HG03342 (cell line): ENCODE measurements around the gene DCST1.

ENCODE experiments used
- ATAC-seq: cut with Tn5 transposase; IDR thresholded peaks from one replicate; pipeline ENCODE4 v1.9.1; 2021; ENCODE audit warnings: mild to moderate bottlenecking, moderate library complexity; ENCODE audit not compliant: unreplicated experiment

DCST1 gene

DNA sequence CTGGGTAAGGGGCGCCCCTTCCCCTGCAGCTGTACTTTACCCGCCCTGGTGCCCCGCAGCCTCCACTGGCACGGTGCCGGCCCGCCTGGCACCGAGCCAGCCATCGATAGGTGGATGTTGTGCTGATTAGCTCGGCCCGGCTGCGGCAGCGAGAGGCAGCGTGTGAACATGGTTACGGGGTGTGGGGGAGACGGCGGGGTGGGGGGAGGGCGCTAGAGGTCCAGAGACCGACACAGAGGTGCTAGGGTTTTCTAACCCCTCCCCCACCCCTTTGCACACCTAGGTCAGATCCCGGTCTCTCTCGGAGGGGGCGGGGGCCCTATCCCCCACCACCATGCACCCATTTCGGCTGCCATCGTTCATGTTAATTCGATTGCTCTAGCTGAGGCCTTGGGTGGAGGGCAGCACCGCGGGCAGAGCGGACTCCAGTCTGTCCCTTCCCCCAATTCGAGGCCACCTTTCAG is 36.6 kb downstream of the DCST1 start:
- ATAC-seq: no peak

DNA sequence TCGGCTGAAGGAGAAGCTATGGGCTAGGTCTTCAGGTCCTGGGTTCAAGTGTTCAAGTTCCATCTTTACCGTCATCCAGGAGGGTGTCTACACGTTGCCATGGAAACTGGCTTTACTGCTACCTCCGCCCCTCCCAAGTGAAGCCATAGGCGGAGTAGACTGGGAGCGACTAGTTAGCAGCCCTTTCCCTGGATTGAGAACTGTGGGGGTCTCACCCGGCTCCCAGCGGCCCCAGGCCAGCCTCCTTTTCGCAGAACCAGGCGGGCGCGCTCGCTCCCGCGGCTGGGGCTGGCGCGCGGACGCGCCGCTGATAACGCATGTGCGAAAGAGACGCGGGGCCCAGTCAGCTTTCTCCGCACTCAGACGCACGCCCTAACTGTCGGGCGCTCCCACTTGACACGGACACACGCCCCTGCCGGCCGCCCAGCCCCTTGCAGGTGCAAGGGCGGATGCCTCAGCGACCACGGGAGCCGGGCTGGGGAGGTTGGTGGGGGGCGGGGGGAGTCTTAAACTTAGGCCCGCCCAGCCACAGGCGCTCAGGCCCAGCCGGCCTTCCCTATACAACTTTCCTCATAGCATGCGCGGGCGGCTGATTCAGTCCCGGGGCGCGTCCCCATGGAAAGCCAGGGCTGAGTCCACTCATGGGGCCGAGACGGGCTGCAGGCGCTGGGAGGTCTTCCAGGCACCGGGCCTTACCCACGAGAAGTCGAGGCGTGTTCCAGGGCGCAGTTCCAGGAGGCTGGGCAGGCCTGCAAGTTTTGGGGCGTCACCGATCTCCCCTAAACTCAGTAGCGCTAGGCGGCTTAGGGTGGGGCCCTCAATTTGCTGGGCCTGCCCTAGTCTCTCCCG is 37.3 kb downstream of the DCST1 start:
- no peak for ATAC-seq

- ATAC-seq: no peak
Measured at GRCh38 chr1:155071701-155072100, 38.1 kb downstream of the DCST1 start.

- no peak for ATAC-seq
Measured at GRCh38 chr1:155072531-155073289, 39.1 kb downstream of the DCST1 start.

- ATAC-seq: no peak
Measured at GRCh38 chr1:155073377-155074242, 40.0 kb downstream of the DCST1 start.

DNA sequence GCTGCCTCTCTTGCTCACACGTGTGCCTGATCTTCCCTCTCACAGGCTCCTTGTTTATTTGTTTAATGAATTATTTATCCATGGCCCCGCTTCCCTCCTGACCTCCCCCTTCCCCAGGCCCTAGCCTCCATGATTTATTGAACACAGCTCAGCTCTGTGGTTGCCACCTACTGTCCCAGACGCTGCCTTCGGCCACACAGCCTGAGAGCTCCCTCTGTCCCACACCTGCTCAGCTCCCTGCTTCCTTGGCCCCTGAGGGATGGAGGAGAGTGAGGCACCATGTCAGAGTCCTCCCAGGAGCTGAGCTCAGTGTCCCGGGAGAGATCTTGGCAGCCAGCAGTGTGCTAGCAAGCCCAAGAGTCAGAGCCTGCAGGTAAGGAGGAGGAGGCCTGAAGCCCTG is 41.9 kb downstream of the DCST1 start:
- no peak for ATAC-seq

DNA sequence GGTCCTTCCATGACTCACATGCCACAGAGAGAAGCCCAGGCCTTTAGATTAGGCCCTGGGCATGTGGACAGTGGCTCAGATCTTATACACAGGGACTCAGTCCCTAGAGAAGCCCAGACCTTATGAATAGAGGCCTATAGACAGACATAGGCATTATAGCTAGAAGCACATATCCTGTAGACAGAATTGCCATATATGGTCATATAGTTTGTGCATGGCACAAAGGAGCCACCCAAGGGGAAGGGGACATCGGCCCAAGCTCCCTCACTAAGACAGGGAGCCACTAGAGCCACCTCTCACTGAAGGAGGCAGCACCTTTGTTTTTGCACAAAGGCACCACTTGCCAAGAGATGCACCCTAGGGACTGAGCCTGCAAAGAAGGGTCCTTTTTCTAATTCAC is 42.7 kb downstream of the DCST1 start:
- no peak for ATAC-seq

DNA sequence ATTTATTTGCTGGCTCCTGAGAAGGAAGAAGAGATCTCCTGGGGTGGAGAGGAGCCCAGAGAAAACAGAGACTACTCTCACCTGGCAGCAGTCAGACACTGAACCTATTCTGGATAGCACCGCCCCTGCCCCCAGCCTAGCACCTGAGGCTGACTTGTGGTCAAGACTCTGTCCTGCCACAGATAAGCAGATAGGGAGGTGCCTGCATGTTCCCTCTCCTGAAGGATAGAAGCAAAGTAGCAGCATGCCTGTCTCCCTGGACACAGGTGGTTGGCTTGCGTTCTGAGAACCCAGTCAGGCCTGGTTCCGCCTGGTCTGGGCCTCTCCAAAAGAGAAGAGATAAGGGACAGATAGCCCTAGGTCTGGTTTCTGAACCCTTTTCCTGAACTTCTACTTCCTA is 43.7 kb downstream of the DCST1 start:
- ATAC-seq: no peak

DNA sequence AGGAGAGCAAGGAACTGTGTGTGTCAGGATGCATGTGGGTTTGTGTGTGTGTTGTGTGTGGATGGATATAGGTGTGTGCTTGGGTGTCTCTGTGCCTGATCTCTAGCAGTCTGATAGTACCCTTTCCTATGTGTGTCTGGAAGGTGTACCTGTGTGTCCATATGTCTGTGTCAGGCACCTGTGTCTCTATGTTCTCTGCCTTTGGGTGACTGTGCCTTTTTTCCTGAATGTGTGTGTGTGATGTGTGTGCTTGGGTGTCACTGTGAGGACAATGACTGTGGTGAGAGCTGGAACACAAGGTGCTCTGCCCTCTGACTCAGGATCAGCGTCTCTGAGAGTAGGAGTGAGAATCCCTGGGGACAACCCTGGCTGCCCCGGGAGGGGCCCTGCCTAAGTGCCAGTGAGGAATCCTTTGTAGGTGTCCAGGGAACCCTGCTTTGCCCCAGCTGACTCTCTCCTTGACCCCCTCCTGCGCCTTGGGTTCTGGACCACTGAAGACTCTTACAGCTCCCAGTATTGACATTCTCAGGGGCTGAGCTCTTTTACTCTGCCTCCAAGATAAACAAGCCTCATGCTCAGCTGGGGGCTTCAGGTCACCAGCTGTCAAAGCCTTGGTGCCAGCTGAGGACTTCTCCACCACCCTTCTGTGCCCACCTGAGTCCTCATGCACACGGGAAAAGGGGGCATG is 44.3 kb downstream of the DCST1 start:
- no peak for ATAC-seq

- no peak for ATAC-seq
Measured at GRCh38 chr1:155078469-155079209, 45.0 kb downstream of the DCST1 start, which contains the start of gene EFNA3. EFNA3 (plus strand) TSS chr1:155078837; CDS start chr1:155078942, 105 bp downstream.

DNA sequence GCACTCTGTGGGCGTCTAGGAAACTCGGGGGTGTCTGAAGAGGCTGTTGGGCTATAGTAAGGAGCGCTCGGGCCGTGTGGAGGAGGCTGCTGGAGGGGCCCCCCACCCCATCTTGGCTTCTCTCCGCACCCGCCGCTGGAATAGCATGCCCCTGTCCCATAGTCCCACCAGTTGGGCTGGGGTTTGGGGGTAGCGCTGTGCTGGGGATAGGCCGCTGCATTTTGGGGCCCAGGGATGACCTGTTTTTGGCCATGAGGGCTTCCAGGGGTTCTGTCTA is 45.5 kb downstream of the DCST1 start:
- ATAC-seq: no peak

GRCh38 chr1:155079487-155080311 is 46.1 kb downstream of the DCST1 start:
- ATAC-seq: no peak

- ATAC-seq: no peak
Measured at GRCh38 chr1:155080312-155081228, 46.9 kb downstream of the DCST1 start.

DNA sequence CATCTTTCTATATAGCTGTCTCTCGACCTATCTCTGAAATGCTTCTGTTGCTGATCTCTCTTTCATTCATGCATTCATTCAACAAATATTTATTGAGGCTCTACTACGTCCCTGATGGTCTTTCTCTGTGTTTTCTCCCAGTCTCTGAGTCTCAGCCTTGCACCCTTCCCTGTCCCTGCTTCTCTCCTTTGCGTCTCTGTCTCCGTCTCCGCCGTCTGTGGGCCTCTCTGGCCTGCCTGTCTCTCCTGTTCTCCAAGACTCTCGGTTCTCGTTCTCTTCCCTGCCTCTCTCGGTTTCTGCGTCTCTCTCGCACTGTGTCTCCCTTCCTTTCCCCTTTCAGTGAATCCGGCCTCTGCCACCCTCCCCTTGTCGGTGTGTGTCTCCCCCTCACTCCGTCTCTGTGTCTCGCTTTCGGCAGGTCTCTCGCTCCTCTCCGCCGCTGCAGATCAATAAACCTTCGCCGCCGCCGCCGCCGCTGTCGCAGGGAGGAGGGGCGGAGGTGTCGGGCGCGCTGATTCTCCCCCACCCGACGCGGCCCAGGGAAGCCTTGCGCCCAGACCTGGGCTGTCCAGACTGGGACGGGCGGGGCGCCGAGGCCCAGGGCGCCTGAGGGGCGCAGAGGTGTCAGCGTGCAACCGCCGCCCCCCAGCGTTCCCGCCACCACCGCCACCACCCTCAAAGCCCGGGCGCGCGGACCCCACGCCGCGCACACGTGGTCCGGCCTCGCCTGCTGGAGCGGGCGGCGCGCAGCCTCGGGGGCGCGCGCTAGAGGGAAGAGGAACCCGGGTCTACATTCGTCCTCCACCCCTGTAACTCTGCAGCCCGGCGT is 48.1 kb downstream of the DCST1 start:
- ATAC-seq: no peak

- ATAC-seq: no peak
Measured at GRCh38 chr1:155082301-155083051, 48.9 kb downstream of the DCST1 start.

DNA sequence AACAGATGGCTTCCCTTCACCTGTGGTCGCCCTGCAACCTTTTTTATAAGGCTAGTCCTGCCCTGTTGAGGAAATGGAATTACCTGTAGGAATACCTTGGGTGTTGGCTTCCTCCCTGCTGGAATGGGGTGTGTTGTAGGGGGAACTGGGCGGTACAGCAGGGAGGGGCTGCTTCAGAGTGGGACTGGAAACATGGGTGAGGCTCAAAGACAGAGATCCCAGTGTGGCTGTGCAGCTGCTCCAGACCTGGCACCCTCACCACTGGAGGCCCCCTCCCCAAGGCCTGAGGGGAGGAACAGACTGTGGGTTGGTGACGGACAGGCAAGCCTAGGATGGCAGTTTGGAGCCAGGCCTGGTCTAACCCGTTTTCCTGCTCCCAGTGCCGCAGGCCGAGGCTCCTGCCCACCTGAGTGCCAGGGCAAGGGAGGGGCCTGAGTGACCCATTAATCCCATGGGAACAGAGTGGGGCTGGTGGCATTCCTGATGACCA is 49.5 kb downstream of the DCST1 start:
- no peak for ATAC-seq
